ENCODE measurements around the gene OXA1L.
A peak's percentile ranks its signal among the peaks of the same experiment; 100 is the strongest.
"Not testable (repeated sequence)": the region's sequence is repeated elsewhere in the genome, so short reads cannot be mapped to it uniquely, and the experiment has no call there.

Gene OXA1L

DNA sequence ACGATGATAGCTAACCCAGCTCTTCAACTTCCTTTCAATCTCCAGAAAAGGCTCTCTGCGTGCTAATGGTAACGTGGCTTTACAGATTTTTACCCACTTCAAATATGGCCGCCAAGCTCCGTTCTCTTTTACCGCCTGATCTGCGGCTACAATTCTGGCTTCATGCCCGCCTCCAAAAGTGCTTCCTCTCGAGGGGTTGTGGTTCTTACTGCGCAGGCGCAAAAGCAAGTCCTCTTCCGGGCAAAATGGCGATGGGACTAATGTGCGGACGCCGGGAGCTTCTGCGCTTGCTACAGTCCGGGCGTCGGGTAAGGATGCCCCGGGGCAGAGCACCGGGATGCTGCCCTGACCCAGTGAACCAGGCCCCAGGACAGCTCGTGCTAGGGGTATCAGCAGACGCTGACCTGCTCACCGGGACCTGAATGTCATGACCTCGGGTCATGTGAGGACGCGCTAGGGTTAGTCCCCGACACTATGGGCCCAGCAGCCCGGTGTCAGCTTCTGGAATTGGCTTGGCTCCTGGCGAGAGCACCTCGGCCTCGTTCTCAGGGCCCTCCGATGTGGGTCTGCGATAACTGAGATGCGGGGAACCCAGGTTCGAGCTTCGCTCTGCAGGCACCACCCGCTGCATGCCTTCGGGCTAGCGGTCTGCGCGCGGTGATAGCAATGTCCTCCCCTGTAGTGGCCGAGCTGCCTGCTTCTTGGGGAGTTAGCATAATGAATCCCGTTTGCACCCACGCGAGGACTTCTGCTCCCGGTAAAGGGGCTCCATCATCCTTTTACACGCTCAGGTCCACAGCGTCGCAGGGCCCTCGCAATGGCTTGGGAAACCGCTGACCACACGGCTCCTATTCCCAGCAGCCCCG is at the start of gene OXA1L:
TSS of gene OXA1L (plus strand) at position 232 of the 866 bp plus-strand sequence. CDS start at position 246, 14 bp downstream.
- TF ChIP-seq ZNF274 (IDR thresholded peaks at IDR 0.05; ENCODE audit: low read depth, low read length): no peak
- H3K4me3 ChIP-seq (ENCODE audit: low read length): peak within 1 kb of the TSS; percentile 85

- TF ChIP-seq ZNF274 (IDR thresholded peaks at IDR 0.05; ENCODE audit: low read depth, low read length): no peak
- H3K4me3 ChIP-seq (ENCODE audit: low read length): no peak overlapping the region
These were observed 48.4 kb upstream of the OXA1L start for GRCh38 chr14:22718091-22718490.

DNA sequence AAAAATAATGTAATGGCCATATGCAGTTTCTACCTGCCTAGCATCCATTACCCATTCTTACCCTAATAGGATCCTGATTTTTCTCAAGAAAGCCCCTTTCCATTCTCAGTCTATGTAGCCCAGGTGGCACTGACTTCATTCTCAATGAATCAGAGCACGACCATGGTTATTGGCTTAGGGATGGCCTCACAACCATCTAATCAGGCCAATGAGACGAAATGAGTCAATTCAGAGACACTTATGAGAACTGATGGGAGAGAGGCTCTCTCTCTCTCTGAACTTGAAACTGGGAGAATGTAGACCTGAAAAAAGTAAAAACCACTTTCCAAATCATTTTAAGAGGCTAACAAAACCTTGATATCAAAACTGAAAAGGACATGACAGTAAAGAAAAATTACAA is 45.3 kb upstream of the OXA1L start:
- H3K4me3 ChIP-seq (ENCODE audit: low read length): no peak overlapping the region
- TF ChIP-seq ZNF274 (IDR thresholded peaks at IDR 0.05; ENCODE audit: low read depth, low read length): no peak

- TF ChIP-seq ZNF274 (IDR thresholded peaks at IDR 0.05; ENCODE audit: low read depth, low read length): no peak
- no peak overlapping the region for H3K4me3 ChIP-seq (ENCODE audit: low read length)
These were observed 42.7 kb upstream of the OXA1L start for GRCh38 chr14:22723815-22724214.

- H3K4me3 ChIP-seq (ENCODE audit: low read length): not testable (repeated sequence)
These were observed 41.6 kb upstream of the OXA1L start for GRCh38 chr14:22724847-22725246.

GRCh38 chr14:22725374-22725773 is 41.1 kb upstream of the OXA1L start:
- not testable (repeated sequence) for H3K4me3 ChIP-seq (ENCODE audit: low read length)

GRCh38 chr14:22726012-22726411 is 40.5 kb upstream of the OXA1L start:
- H3K4me3 ChIP-seq (ENCODE audit: low read length): no peak overlapping the region
- no peak for TF ChIP-seq ZNF274 (IDR thresholded peaks at IDR 0.05; ENCODE audit: low read depth, low read length)

GRCh38 chr14:22732062-22732461 is 34.4 kb upstream of the OXA1L start:
- H3K4me3 ChIP-seq (ENCODE audit: low read length): not testable (repeated sequence)

- H3K4me3 ChIP-seq (ENCODE audit: low read length): no peak overlapping the region
- TF ChIP-seq ZNF274 (IDR thresholded peaks at IDR 0.05; ENCODE audit: low read depth, low read length): no peak
These were observed 32.7 kb upstream of the OXA1L start for GRCh38 chr14:22733829-22734228.

DNA sequence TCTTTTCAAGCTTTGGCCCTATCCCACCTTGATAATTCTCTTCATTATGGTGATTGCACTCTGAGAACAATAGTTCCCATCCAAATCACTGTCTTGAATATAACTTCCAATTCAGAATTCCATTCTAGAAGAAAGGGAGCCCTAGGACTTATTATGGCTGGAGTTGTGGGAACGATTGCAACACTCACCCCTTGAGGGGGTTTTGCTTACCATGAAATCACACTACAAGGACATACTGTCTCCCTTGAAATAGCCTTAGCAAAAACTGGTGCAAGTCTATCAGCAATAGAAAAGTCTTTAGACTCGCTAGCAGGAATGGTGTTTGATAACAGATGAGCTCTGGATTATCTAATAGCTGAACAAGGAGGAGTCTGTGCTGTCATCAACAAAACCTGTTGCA is 31.4 kb upstream of the OXA1L start:
- no peak overlapping the region for H3K4me3 ChIP-seq (ENCODE audit: low read length)
- no peak for TF ChIP-seq ZNF274 (IDR thresholded peaks at IDR 0.05; ENCODE audit: low read depth, low read length)

GRCh38 chr14:22736384-22736783 is 30.1 kb upstream of the OXA1L start:
- H3K4me3 ChIP-seq (ENCODE audit: low read length): not testable (repeated sequence)

DNA sequence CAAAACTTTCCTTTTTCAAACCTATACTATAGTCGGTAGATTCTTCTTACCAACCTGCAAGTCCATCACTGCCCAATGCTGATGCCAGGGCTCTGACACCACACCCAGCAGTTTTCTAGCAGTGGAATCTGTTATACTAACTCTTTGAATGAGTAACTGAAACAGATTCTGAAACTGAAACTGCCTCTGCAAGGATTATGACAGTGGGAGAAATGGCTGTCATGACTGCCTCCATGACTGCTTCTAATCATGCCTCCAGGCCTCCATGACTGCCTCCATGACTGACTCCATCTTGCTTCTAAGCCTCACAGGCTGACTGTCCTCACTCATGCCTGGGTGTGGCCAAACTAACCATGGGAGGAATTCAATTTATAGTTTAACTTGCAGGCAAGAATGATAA is 29.4 kb upstream of the OXA1L start:
- TF ChIP-seq ZNF274 (IDR thresholded peaks at IDR 0.05; ENCODE audit: low read depth, low read length): no peak
- no peak overlapping the region for H3K4me3 ChIP-seq (ENCODE audit: low read length)

DNA sequence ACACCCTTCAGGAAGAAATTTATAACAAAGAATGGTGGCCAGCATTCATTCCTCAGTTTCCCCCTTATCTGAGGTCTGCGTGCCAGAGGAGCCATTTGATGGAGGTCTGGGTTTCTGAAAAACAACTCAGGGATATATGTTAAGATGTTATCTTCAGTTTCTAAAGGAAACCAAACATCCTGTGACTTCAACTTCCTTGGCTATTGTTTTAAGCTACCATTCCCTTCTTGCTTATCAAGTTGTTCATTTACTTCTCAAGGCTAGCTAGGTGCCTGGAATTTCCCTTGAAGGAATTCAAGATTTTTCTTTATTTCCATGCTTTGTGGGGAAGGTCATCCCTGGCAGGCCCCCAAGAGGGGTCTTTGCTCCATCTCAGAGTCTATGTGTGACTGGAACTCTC is 27.1 kb upstream of the OXA1L start:
- no peak overlapping the region for H3K4me3 ChIP-seq (ENCODE audit: low read length)
- no peak for TF ChIP-seq ZNF274 (IDR thresholded peaks at IDR 0.05; ENCODE audit: low read depth, low read length)

DNA sequence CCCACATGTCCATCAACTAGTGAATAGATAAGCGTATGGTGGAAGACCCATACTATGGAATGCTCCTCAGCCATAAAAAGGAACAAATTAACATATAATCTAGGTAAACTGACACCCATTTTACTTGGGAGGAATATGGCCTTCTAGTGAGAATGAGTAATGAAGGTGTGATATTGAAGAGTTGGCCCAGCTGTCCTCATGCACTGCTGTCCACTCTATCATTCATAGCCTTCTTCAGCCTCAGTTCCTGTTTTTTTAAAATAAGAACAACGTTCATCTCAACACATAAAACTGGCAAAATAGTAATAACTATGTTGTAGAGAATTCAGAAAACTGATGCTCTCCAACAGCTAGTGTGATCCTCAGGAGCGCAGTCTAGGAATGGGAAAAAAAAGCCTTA is 26.5 kb upstream of the OXA1L start:
- TF ChIP-seq ZNF274 (IDR thresholded peaks at IDR 0.05; ENCODE audit: low read depth, low read length): no peak
- H3K4me3 ChIP-seq (ENCODE audit: low read length): no peak overlapping the region

DNA sequence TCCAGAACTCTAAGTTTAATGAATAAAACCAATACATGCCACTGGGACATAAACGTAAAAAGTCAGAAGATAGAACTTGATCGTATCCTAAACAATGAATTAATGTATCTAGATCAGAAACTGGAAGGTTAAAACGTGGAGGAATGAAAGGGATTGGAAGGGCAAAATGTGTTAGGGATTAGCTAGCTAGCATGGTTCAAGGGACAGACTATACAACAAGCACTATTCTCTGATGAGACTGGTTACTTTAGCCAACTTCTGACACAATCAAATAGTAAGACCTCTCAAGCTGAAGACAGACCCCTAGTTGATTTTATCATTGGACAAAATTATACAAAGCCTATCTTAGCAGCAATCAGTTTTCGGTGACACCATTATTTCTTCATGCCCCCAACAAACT is 18.7 kb upstream of the OXA1L start:
- no peak for TF ChIP-seq ZNF274 (IDR thresholded peaks at IDR 0.05; ENCODE audit: low read depth, low read length)

GRCh38 chr14:22748206-22748605 is 18.3 kb upstream of the OXA1L start:
- no peak for TF ChIP-seq ZNF274 (IDR thresholded peaks at IDR 0.05; ENCODE audit: low read depth, low read length)
- H3K4me3 ChIP-seq (ENCODE audit: low read length): no peak overlapping the region

More for the DNA sequence above, 18.7 kb upstream of the OXA1L start:
- H3K4me3 ChIP-seq (ENCODE audit: low read length): no peak overlapping the region
